HepG2 (cell line): ENCODE data around the gene CMIP. TPM values are rescaled to one million over a fixed set of nuclear protein-coding genes. Genes with fewer than 3 reads are reported as not detected.

Experiments
- ARNT2 ChIP-seq: sonication (generic); formaldehyde crosslinking; IDR thresholded peaks from 2 replicates; pipeline ENCODE4 v1.8.0; 2022; ENCODE audit warnings: mild to moderate bottlenecking, low read depth, missing genetic modification reagents, moderate library complexity
- CHD2 ChIP-seq: IDR thresholded peaks from 2 replicates; pipeline ENCODE4 v1.6.1; 2011; ENCODE audit warnings: low read depth, low read length, improper control_type of control experiment
- DR1 ChIP-seq: sonication (generic); formaldehyde crosslinking; IDR thresholded peaks from 2 replicates; pipeline ENCODE4 v1.8.0; 2021; ENCODE audit warnings: mild to moderate bottlenecking, missing genetic modification reagents, inconsistent platforms
- EZH2 ChIP-seq: conservative IDR thresholded peaks from 2 replicates; pipeline ENCODE4 v1.6.1; 2012; ENCODE audit warnings: mild to moderate bottlenecking, low read depth, low read length, moderate library complexity
- FOSL1 ChIP-seq: sonication (generic); formaldehyde crosslinking; IDR thresholded peaks from 2 replicates; pipeline ENCODE4 v1.9.0; 2021; ENCODE audit warnings: missing genetic modification reagents, borderline replicate concordance
- GFI1 ChIP-seq: sonication (generic); formaldehyde crosslinking; IDR thresholded peaks from 2 replicates; pipeline ENCODE4 v1.5.0; 2020; ENCODE audit warnings: missing genetic modification reagents, mild to moderate bottlenecking, borderline replicate concordance
- HMG20A ChIP-seq: IDR thresholded peaks from 2 replicates; pipeline ENCODE4 v1.6.1; 2016; ENCODE audit warnings: borderline replicate concordance
- HNRNPK ChIP-seq: fragments of 200-400 bp; formaldehyde crosslinking; IDR thresholded peaks from 2 replicates; pipeline ENCODE4 v1.6.1; 2018; ENCODE audit warnings: low read length, low read depth, moderate library complexity, mild to moderate bottlenecking; ENCODE audit not compliant: poor library complexity, severe bottlenecking
- KDM3A ChIP-seq: IDR thresholded peaks from 2 replicates; pipeline ENCODE4 v1.6.1; 2018; ENCODE audit warnings: low read depth, missing compliant biosample characterization
- MEF2D ChIP-seq: sonication (generic); formaldehyde crosslinking; IDR thresholded peaks from 2 replicates; pipeline ENCODE4 v1.5.1; 2020; ENCODE audit warnings: mild to moderate bottlenecking, missing genetic modification reagents
- RBM39 ChIP-seq: fragments of 200-400 bp; formaldehyde crosslinking; IDR thresholded peaks from one replicate; pipeline ENCODE4 v1.6.1; 2018; ENCODE audit warnings: antibody characterized with exemption, mild to moderate bottlenecking, low read depth, low read length; ENCODE audit not compliant: poor library complexity, severe bottlenecking
- RFXANK ChIP-seq: IDR thresholded peaks from 2 replicates; pipeline ENCODE4 v1.6.1; 2016
- SOX13 ChIP-seq, 3 experiments: fragments of 450-650 bp in 1 of 3; sonication (generic) in 1 of 3; formaldehyde crosslinking in 1 of 3; IDR thresholded peaks in 2 of 3; conservative IDR thresholded peaks in 1 of 3; 2 replicates each; pipeline versions ENCODE4 v1.5.0 to v1.6.1; 2016 to 2020; ENCODE audit warnings: antibody characterized with exemption in 1 of 3, mild to moderate bottlenecking in 1 of 3, missing compliant biosample characterization in 1 of 3, missing genetic modification reagents in 1 of 3, moderate library complexity in 1 of 3
- SP2 ChIP-seq: sonication (generic); formaldehyde crosslinking; IDR thresholded peaks from 2 replicates; pipeline ENCODE4 v1.5.1; 2020; ENCODE audit warnings: mild to moderate bottlenecking, missing genetic modification reagents
- TBP ChIP-seq: sonication (generic); formaldehyde crosslinking; IDR thresholded peaks from 2 replicates; pipeline ENCODE4 v1.5.0; 2020; ENCODE audit warnings: missing genetic modification reagents
- ZNF468 ChIP-seq: sonication (generic); formaldehyde crosslinking; IDR thresholded peaks from 2 replicates; pipeline ENCODE4 v1.8.0; 2022; ENCODE audit warnings: mild to moderate bottlenecking, moderate library complexity, missing genetic modification reagents
- ZNF556 ChIP-seq: sonication (generic); formaldehyde crosslinking; IDR thresholded peaks from 2 replicates; pipeline ENCODE4 v1.4.0; 2020; ENCODE audit warnings: mild to moderate bottlenecking, missing genetic modification reagents, borderline replicate concordance
- ZNF619 ChIP-seq: sonication (generic); formaldehyde crosslinking; IDR thresholded peaks from 2 replicates; pipeline ENCODE4 v1.4.0; 2020; ENCODE audit warnings: mild to moderate bottlenecking, missing genetic modification reagents
- ZNF629 ChIP-seq: sonication (generic); formaldehyde crosslinking; conservative IDR thresholded peaks from 2 replicates; pipeline ENCODE4 v1.5.0; 2020; ENCODE audit warnings: missing genetic modification reagents
- ZNF713 ChIP-seq: sonication (generic); formaldehyde crosslinking; IDR thresholded peaks from 2 replicates; pipeline ENCODE4 v1.4.0; 2020; ENCODE audit warnings: mild to moderate bottlenecking, missing genetic modification reagents
- ZNF782 ChIP-seq: sonication (generic); formaldehyde crosslinking; IDR thresholded peaks from 2 replicates; pipeline ENCODE4 v1.4.0; 2020; ENCODE audit warnings: missing genetic modification reagents, mild to moderate bottlenecking, borderline replicate concordance
- ZNF839 ChIP-seq: sonication (generic); formaldehyde crosslinking; IDR thresholded peaks from 2 replicates; pipeline ENCODE4 v1.4.0; 2020; ENCODE audit warnings: missing genetic modification reagents, mild to moderate bottlenecking, borderline replicate concordance
- ZSCAN30 ChIP-seq: sonication (generic); formaldehyde crosslinking; IDR thresholded peaks from 2 replicates; pipeline ENCODE4 v1.5.0; 2020; ENCODE audit warnings: mild to moderate bottlenecking, missing genetic modification reagents
- polyA plus RNA-seq, 8 experiments: library from polyadenylated mRNA; depleted of rRNA in 3 of 8; stranded (reverse) in 7 of 8; unstranded in 1 of 8; fragments of >200 nt; fragmentation: Illumina TruSeq in 4 of 8; extraction: Trizol in 4 of 8; gene quantifications; 2 replicates each; pipeline versions ENCODE4 v1.2.1 to v1.2.3, GENCODE V29; 2011 to 2016; ENCODE audit warnings: low read depth in 4 of 8, missing spikeins in 1 of 8, mixed read lengths in 1 of 8; ENCODE audit not compliant: insufficient read depth in 1 of 8
- total RNA-seq, 5 experiments: library from RNA; depleted of rRNA; stranded (reverse); fragments of >200 nt; fragmentation: Illumina TruSeq; extraction: Trizol; gene quantifications; 2 replicates each; pipeline ENCODE4 v1.2.3, GENCODE V29; 2016; ENCODE audit warnings: low read depth in 1 of 5
- TF ChIP-seq, protein P1 (sequence below): sonication (generic); formaldehyde crosslinking; IDR thresholded peaks from 2 replicates; pipeline ENCODE4 v1.5.1; 2020; ENCODE audit warnings: missing genetic modification reagents, mild to moderate bottlenecking, borderline replicate concordance
- TF ChIP-seq, protein P2 (sequence below): IDR thresholded peaks from 2 replicates; pipeline ENCODE4 v1.6.1; 2016; ENCODE audit warnings: control low read depth

CMIP gene
- total and polyA plus RNA-seq, 2 of the 13 experiments (the other 11 are each of a cell fraction or from before 2014, with no cell fraction given), result 10.9 to 18.1 TPM

DNA sequence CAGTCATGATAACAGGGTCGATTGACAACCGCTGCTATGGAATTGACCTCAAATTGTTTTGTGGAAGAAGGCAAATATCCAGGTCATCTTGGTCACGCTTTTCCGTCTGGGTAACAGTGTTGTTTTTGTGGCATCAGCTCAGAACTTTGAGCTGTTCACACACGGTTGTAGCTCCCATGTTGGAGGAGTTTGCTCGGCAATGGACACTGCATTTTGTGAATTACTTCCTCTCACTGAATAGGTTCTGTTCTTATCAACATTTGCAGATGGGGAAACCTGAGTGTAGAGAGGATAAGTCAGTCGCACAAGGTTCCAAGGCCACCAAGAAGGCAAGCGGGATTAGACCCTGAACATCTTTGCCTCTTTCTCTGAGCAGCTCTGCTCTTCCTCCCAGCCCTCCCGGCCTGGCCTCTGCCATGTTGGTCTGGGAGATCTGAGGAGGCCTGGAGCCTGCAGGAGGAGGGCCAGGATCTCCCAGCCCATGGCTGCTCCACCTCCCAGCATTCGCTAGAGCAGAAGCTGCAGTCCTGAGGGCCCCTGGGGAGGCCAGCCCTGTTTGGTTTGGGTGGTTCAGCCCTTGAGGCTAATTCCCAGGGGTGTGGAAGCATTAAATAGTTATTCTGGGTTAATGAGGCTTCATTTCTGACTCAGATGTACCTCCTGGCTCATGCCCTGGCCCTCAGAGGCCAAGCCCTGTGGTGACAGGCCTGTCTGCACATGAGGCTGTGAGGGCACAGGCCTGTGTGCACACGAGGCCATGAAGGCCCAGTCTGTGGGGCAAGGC is 180.3 kb downstream of the CMIP start (continued):
- TF ChIP-seq FOSL1 (no peak), CHD2 (no peak), ZSCAN30 (no peak), RBM39 (no peak), SOX13 (IDR thresholded peaks at IDR 0.05) (peak; percentile 74), SOX13 (CRISPR knock-in tag; conservative IDR thresholded peaks at IDR 0.05 in 1 of 2, IDR thresholded peaks at IDR 0.05 in 1 of 2) (peak in 1 of 2 experiments; percentile 98; a peak in 2 of 4 replicates), EZH2 (no peak), ZNF619 (peak; percentile 82; the same call in 1 of the 2 replicates), ZNF839 (CRISPR knock-in tag) (peak; percentile 42; the same call in 1 of the 2 replicates), ARNT2 (CRISPR knock-in tag) (peak; percentile 9; the same call in 1 of the 2 replicates), HMG20A (CRISPR knock-in tag) (peak; percentile 56; the same call in 1 of the 2 replicates), SP2 (no peak), ZNF629 (CRISPR knock-in tag) (peak; percentile 67), HNRNPK (no peak), DR1 (CRISPR knock-in tag) (no peak), TBP (CRISPR knock-in tag) (no peak), MEF2D (peak; percentile 66), ZNF713 (CRISPR knock-in tag) (0 out of 2 replicates have a peak, but pooled peaks have one; percentile 81), RFXANK (no peak), ZNF468 (0 out of 2 replicates have a peak, but pooled peaks have one; percentile 27), GFI1 (CRISPR knock-in tag) (no peak; the same call in 1 of the 2 replicates), ZNF782 (no peak), ZNF556 (CRISPR knock-in tag) (peak; percentile 90), KDM3A (CRISPR knock-in tag) (peak; percentile 6; the same call in 1 of the 2 replicates)
- TF ChIP-seq, protein P1, sequence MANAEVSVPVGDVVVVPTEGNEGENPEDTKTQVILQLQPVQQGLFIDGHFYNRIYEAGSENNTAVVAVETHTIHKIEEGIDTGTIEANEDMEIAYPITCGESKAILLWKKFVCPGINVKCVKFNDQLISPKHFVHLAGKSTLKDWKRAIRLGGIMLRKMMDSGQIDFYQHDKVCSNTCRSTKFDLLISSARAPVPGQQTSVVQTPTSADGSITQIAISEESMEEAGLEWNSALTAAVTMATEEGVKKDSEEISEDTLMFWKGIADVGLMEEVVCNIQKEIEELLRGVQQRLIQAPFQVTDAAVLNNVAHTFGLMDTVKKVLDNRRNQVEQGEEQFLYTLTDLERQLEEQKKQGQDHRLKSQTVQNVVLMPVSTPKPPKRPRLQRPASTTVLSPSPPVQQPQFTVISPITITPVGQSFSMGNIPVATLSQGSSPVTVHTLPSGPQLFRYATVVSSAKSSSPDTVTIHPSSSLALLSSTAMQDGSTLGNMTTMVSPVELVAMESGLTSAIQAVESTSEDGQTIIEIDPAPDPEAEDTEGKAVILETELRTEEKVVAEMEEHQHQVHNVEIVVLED, result no peak
- TF ChIP-seq, protein P2, sequence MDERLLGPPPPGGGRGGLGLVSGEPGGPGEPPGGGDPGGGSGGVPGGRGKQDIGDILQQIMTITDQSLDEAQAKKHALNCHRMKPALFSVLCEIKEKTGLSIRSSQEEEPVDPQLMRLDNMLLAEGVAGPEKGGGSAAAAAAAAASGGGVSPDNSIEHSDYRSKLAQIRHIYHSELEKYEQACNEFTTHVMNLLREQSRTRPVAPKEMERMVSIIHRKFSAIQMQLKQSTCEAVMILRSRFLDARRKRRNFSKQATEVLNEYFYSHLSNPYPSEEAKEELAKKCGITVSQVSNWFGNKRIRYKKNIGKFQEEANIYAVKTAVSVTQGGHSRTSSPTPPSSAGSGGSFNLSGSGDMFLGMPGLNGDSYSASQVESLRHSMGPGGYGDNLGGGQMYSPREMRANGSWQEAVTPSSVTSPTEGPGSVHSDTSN (CRISPR knock-in tag), result no peak
